ENCODE data around the gene PRRX1.

PRRX1 gene

DNA sequence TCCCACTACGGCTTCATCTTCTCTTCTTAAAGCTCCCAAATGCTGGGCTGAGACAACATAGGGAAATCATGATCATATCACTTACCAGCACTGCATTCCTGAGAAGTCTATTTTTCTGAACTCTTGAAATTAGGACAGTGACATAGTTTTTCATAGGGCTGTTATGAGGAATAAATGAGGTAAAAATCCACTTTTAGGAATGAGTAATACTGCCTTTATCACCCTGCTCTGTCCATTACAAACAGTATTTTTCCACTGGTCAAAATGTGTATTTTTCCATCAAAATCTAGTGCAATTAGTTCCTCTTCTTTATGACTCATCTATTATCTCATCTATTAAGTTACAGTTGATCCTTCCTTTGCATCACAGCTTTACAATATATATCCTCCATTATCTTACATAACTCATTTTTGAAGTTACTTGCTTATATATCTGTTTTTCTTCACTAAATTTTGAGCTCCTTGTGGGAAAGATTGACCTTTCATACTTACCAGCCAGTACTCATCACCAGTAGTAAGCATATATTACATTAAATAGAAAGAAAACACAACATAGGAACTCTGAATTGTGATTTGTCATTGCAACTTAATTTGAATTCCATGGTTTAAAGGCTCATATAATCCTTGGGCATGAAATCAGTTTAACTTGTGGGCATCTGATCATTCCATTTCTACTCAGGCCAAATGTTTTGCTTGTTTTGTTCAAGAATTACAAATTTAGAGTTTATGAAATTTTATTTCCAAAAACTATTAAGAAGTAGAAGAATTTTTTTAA lies 37.1 kb downstream of the PRRX1 start:
- no peak for TF ChIP-seq JUND (IDR thresholded peaks at IDR 0.05; ENCODE audit: low read depth)
- DNase-seq (ENCODE audit: low read depth in 1 of 2, low spot score in 1 of 2) = no peak
- in situ Hi-C loops (cut with HindIII; ENCODE audit: low pct_unique_long_range_greater_than_20kb, low sequenced_read_pairs) = no loop called here

- TF ChIP-seq JUND (IDR thresholded peaks at IDR 0.05; ENCODE audit: low read depth) = no peak
- in situ Hi-C loops (cut with HindIII; ENCODE audit: low pct_unique_long_range_greater_than_20kb, low sequenced_read_pairs) = no loop called here
- peak in 1 of 2 experiments; percentile 6 for DNase-seq (ENCODE audit: low read depth in 1 of 2, low spot score in 1 of 2)
These were observed 38.0 kb downstream of the PRRX1 start for GRCh38 chr1:170701962-170702361.

DNA sequence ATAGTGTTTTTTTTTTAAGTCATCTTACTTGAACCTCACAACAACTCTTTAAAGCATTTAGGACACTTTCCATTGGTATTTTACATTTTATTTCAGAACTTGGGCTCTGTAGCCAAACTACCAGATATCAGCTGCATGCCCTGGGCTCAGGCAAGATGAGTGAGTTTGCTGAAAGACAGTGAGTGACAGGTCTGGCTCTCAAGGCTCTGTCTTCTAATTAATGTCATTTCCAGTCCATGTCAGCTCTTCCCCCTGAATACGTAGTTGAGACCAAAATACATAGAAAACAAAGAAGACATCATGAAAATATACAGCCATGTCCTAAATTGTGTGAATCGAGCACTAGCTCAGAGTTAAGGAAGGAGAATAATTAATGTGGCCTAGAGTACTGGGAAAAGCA lies 39.7 kb downstream of the PRRX1 start:
- no peak for DNase-seq (ENCODE audit: low read depth in 1 of 2, low spot score in 1 of 2)
- in situ Hi-C loops (cut with HindIII; ENCODE audit: low pct_unique_long_range_greater_than_20kb, low sequenced_read_pairs) = no loop called here
- TF ChIP-seq JUND (IDR thresholded peaks at IDR 0.05; ENCODE audit: low read depth) = no peak

GRCh38 chr1:170704256-170704655 lies 40.3 kb downstream of the PRRX1 start:
- in situ Hi-C loops (cut with HindIII; ENCODE audit: low pct_unique_long_range_greater_than_20kb, low sequenced_read_pairs) = no loop called here
- no peak for DNase-seq (ENCODE audit: low read depth in 1 of 2, low spot score in 1 of 2)
- TF ChIP-seq JUND (IDR thresholded peaks at IDR 0.05; ENCODE audit: low read depth) = no peak

- DNase-seq (ENCODE audit: low read depth in 1 of 2, low spot score in 1 of 2) = no peak
- TF ChIP-seq JUND (IDR thresholded peaks at IDR 0.05; ENCODE audit: low read depth) = no peak
- in situ Hi-C loops (cut with HindIII; ENCODE audit: low pct_unique_long_range_greater_than_20kb, low sequenced_read_pairs) = no loop called here
These were observed 42.0 kb downstream of the PRRX1 start for GRCh38 chr1:170705981-170706380.

- no peak for TF ChIP-seq JUND (IDR thresholded peaks at IDR 0.05; ENCODE audit: low read depth)
- no peak for DNase-seq (ENCODE audit: low read depth in 1 of 2, low spot score in 1 of 2)
- in situ Hi-C loops (cut with HindIII; ENCODE audit: low pct_unique_long_range_greater_than_20kb, low sequenced_read_pairs) = no loop called here
These were observed 43.2 kb downstream of the PRRX1 start for GRCh38 chr1:170707117-170707516.

DNA sequence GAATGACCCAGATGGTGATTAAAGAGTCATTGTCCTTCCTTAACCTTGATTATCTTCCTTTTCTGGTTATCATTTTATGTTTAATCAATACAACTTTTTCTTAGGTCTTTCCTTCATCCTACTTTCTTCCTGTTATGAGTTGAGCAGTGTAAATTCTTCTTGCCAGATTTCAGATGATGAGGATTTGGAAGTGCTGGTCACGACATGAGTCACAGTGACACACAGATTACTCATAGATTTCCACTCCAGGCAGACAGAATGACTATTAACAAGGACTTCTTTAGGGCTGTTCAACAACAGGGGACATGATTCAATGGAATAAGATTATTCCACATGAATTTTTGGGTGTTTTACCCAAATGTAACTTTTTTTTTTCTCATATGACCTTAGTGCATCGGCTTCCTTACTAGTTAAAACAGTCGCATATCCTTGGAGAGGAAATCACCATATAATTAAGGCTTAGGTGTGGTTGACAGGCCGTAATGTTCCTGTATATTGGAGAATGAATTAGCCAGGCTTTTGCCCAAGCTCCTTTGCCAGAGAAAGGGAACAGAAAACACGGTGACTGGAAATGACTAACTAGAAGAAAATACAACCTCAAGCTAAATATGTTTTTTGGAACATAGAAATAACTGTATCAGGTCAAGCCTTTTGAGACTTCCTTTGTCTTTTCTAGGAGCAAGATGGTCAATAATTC lies 44.2 kb downstream of the PRRX1 start:
- no peak for TF ChIP-seq JUND (IDR thresholded peaks at IDR 0.05; ENCODE audit: low read depth)
- in situ Hi-C loops (cut with HindIII; ENCODE audit: low pct_unique_long_range_greater_than_20kb, low sequenced_read_pairs) = no loop called here
- DNase-seq (ENCODE audit: low read depth in 1 of 2, low spot score in 1 of 2) = no peak

DNA sequence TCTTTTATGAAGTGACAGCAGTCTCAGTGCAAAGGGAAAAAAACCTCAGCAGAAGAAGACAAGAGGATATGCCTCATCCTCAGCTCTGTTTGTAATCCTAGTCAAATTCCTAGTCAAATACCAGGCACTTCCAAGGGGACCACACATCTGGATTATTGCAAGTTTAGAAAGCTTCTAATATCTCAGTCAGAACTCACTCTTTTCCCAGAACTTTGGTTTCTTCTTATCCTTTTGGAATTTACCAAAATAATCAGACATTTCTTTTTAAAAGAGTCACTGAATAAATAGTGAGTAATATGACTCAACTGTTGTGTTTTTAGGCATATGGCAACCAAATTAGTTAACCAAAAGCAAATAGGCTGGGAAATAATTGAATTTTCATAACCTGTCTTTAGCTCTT lies 47.8 kb downstream of the PRRX1 start:
- TF ChIP-seq JUND (IDR thresholded peaks at IDR 0.05; ENCODE audit: low read depth) = no peak
- no peak for DNase-seq (ENCODE audit: low read depth in 1 of 2, low spot score in 1 of 2)
- in situ Hi-C loops (cut with HindIII; ENCODE audit: low pct_unique_long_range_greater_than_20kb, low sequenced_read_pairs) = no loop called here

DNA sequence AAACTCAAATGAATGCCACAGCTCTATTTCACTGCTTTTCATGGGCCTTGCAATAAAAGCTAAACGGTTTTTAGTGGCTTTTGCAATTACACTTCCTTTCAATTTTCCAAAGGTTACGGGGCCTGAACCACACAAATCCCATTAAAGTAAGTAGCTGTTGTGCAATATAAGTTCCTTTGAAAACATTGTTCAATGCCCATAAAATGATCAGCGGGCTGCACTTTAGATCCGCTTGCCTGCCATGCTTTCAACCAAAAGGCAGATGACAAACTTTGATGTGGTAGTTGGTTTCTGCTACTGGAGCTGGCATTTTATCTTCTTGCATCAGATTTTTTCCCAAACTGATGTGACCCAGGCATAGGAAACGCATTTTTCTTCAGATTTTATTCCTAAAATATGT lies 50.2 kb downstream of the PRRX1 start:
- no peak for DNase-seq (ENCODE audit: low read depth in 1 of 2, low spot score in 1 of 2)
- no peak for TF ChIP-seq JUND (IDR thresholded peaks at IDR 0.05; ENCODE audit: low read depth)
- in situ Hi-C loops (cut with HindIII; ENCODE audit: low pct_unique_long_range_greater_than_20kb, low sequenced_read_pairs) = no loop called here

DNA sequence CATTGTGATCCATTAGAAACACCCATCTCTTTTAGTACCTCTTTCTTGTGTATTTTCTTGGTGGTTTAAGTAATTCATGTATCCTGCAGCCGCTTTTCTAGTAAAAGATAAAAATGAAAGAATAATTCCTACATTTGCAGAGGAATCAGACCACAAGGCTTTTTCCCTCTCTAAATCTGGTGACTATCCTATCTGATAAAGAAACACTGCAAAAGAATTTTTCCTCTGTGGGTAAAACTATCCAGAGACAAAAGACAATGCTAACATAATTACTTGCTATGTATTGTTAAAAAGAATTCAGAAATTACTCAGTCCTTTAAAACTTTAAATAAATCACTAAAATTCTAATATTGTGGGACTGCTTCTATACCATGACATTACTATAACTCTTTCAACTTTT lies 51.0 kb downstream of the PRRX1 start:
- no peak for DNase-seq (ENCODE audit: low read depth in 1 of 2, low spot score in 1 of 2)
- in situ Hi-C loops (cut with HindIII; ENCODE audit: low pct_unique_long_range_greater_than_20kb, low sequenced_read_pairs) = no loop called here
- no peak for TF ChIP-seq JUND (IDR thresholded peaks at IDR 0.05; ENCODE audit: low read depth)

DNA sequence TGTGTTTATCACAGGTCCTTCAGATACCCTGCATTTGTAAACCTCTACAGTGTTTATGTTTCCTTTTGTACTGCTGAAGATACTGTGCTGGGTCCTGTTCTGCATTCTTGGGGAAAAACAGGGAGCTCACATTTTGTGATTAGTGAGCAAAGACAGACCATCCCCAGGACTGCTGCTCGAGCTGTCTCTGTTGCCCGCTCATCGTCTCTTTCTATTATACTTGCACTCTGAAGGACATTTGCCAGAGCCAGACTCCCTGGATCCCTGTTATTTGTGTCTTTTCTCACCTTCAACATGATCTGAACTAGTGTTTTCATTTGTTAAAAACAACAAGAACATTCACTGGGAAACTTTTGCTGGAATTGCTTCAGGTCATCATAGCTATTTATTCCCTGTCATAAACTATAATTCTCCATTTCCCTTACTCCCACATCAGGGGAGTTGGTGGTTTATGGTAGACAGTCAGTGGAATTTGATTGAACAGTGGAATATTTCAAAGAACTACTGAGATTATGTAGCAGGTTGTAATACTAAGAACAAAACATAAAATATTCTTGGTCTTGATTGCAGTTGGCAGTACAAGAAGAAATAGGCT lies 53.0 kb downstream of the PRRX1 start:
- in situ Hi-C loops (cut with HindIII; ENCODE audit: low pct_unique_long_range_greater_than_20kb, low sequenced_read_pairs) = no loop called here
- DNase-seq (ENCODE audit: low read depth in 1 of 2, low spot score in 1 of 2) = no peak
- no peak for TF ChIP-seq JUND (IDR thresholded peaks at IDR 0.05; ENCODE audit: low read depth)

DNA sequence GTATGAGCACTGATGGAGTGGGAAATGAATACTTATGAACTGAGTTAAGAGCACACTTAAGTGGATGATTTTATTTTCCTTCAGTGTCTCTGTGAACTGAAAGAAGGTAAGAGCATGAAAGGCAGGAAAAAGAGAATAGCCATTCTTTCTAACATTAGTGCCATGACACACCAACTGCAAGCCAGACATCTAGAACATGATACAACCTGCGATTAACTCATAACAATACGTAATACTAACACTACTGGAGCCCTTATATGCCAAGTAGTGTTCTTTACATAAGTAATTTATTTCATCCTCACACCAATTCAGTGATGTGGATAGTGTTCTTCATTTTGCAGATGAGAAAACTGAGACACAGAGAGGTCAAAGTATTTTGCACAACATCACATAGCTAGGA lies 56.7 kb downstream of the PRRX1 start:
- in situ Hi-C loops (cut with HindIII; ENCODE audit: low pct_unique_long_range_greater_than_20kb, low sequenced_read_pairs) = no loop called here
- TF ChIP-seq JUND (IDR thresholded peaks at IDR 0.05; ENCODE audit: low read depth) = no peak
- DNase-seq (ENCODE audit: low read depth in 1 of 2, low spot score in 1 of 2) = no peak

- TF ChIP-seq JUND (IDR thresholded peaks at IDR 0.05; ENCODE audit: low read depth) = no peak
- in situ Hi-C loops (cut with HindIII; ENCODE audit: low pct_unique_long_range_greater_than_20kb, low sequenced_read_pairs) = no loop called here
- no peak for DNase-seq (ENCODE audit: low read depth in 1 of 2, low spot score in 1 of 2)
These were observed 57.7 kb downstream of the PRRX1 start for GRCh38 chr1:170721621-170722020.
